HepG2 (cell line): ENCODE data around the gene NBL1. TPM values are rescaled to one million over a fixed set of nuclear protein-coding genes. Genes with fewer than 3 reads are reported as not detected.
A peak's percentile ranks its signal among the peaks of the same experiment; 100 is the strongest.
"Not testable (repeated sequence)": the region's sequence is repeated elsewhere in the genome, so short reads cannot be mapped to it uniquely, and the experiment has no call there.

ENCODE experiments used
- ATAC-seq: fragments of 200-7000 bp; cut with Tn5 transposase; 3 replicates; pipeline ENCODE4 v1.9.1; 2020; ENCODE audit warnings: mild to moderate bottlenecking, moderate library complexity
- BruUV-seq: library from RNA; stranded (reverse); fragments of 400-500 nt; replicated peaks from 2 replicates; lab custom pipeline; 2021; lab: Mats Ljungman, UMichigan
- CTCF ChIA-PET: fragments of 300-600 bp; formaldehyde crosslinking; extraction: SDS; loops from one replicate; lab custom pipeline; 2021; ENCODE audit warnings: low total read pairs, inconsistent platforms, low intra/inter-chr PET ratio; lab: Yijun Ruan, JAX
- POLR2A ChIA-PET: fragments of 350-600 bp; sonication (Branson Sonifier 250); formaldehyde crosslinking; loops from one replicate; lab custom pipeline; 2020; ENCODE audit warnings: antibody characterized with exemption, inconsistent platforms; lab: Yijun Ruan, JAX
- DNase-seq: peaks from one replicate; pipeline ENCODE4 v3.0.0-alpha.2; 2015; ENCODE audit warnings: low spot score
- FAIRE-seq: peaks from 3 replicates; lab custom pipeline; 2011; peaks lifted over from hg19 to GRCh38; lab: Jason Lieb, UNC
- H2AFZ ChIP-seq: one replicate; pipeline ENCODE4 v1.6.1; 2011; ENCODE audit warnings: low read length, inconsistent platforms
- H3K27ac ChIP-seq: fragments of 300-600 bp; 3 replicates; pipeline ENCODE4 v1.8.0; 2011; ENCODE audit warnings: mixed run types, mild to moderate bottlenecking, mixed read lengths, low read length, inconsistent platforms; ENCODE audit not compliant: insufficient read depth; ENCODE audit errors: extremely low read length
- H3K27me3 ChIP-seq, 2 experiments: fragments of 200-600 bp in 1 of 2; 2 replicates in 1 of 2; 3 replicates in 1 of 2; pipeline versions ENCODE4 v1.6.0 to v1.8.0; 2011; ENCODE audit warnings: low read length in 2 of 2, mild to moderate bottlenecking in 2 of 2, moderate library complexity in 2 of 2, inconsistent platforms in 1 of 2; ENCODE audit not compliant: insufficient read depth in 2 of 2, control insufficient read depth in 1 of 2
- H3K36me3 ChIP-seq, 2 experiments: fragments of 200-600 bp in 1 of 2; replicated peaks in 1 of 2; 2 replicates in 1 of 2; 3 replicates in 1 of 2; pipeline versions ENCODE4 v1.5.1 to v1.8.0; 2011; ENCODE audit warnings: low read length in 2 of 2, inconsistent platforms in 1 of 2; ENCODE audit not compliant: insufficient read depth in 2 of 2, control insufficient read depth in 1 of 2
- H3K4me1 ChIP-seq: 2 replicates; pipeline ENCODE4 v1.5.1; 2012; ENCODE audit warnings: low read length, inconsistent platforms; ENCODE audit not compliant: insufficient read depth
- H3K4me2 ChIP-seq: 2 replicates; pipeline ENCODE4 v1.6.0; 2011; ENCODE audit warnings: low read depth, low read length, inconsistent platforms
- H3K4me3 ChIP-seq, 3 experiments: fragments of 200-600 bp in 1 of 3; sonication (generic), shearing (Covaris generic) in 1 of 3; replicated peaks in 1 of 3; 2 replicates each; pipeline ENCODE4 v1.5.1; 2011 to 2016; ENCODE audit warnings: low read length in 3 of 3, inconsistent platforms in 2 of 3, low read depth in 2 of 3, mild to moderate bottlenecking in 2 of 3, control low read depth in 1 of 3, mixed read lengths in 1 of 3; ENCODE audit not compliant: insufficient read depth in 1 of 3
- H3K79me2 ChIP-seq: one replicate; pipeline ENCODE4 v1.6.1; 2011; ENCODE audit warnings: low read length, inconsistent platforms; ENCODE audit not compliant: insufficient read depth
- H3K9ac ChIP-seq: 2 replicates; pipeline ENCODE4 v1.6.0; 2011; ENCODE audit warnings: mild to moderate bottlenecking, low read depth, low read length, inconsistent platforms; ENCODE audit not compliant: insufficient read depth
- H3K9me3 ChIP-seq: 2 replicates; pipeline ENCODE4 v1.5.1; 2012; ENCODE audit warnings: mild to moderate bottlenecking, low read length
- H4K20me1 ChIP-seq: 2 replicates; pipeline ENCODE4 v1.6.0; 2011; ENCODE audit warnings: inconsistent platforms, mild to moderate bottlenecking, low read length, moderate library complexity; ENCODE audit not compliant: insufficient read depth
- BCL6 ChIP-seq: IDR thresholded peaks from 2 replicates; pipeline ENCODE4 v1.6.1; 2016; ENCODE audit warnings: missing genetic modification reagents, missing compliant biosample characterization
- CEBPB ChIP-seq: IDR thresholded peaks from 2 replicates; pipeline ENCODE4 v1.6.1; 2011; ENCODE audit warnings: low read depth, low read length, improper control_type of control experiment, borderline replicate concordance
- FOSL2 ChIP-seq: sonication (generic); formaldehyde crosslinking; IDR thresholded peaks from 2 replicates; pipeline ENCODE4 v1.4.0; 2020; ENCODE audit warnings: missing genetic modification reagents
- FOXA3 ChIP-seq: IDR thresholded peaks from 2 replicates; pipeline ENCODE4 v1.6.1; 2016; ENCODE audit warnings: missing genetic modification reagents, missing compliant biosample characterization
- FOXP1 ChIP-seq, 2 experiments: fragments of 450-650 bp in 1 of 2; IDR thresholded peaks; 2 replicates each; pipeline ENCODE4 v1.6.1; 2017 to 2018; ENCODE audit warnings: antibody characterized with exemption in 1 of 2
- GATAD2A ChIP-seq: IDR thresholded peaks from 2 replicates; pipeline ENCODE4 v1.6.1; 2016
- HDAC2 ChIP-seq: sonication (generic); formaldehyde crosslinking; IDR thresholded peaks from 2 replicates; pipeline ENCODE4 v1.4.0; 2020; ENCODE audit warnings: missing genetic modification reagents
- HNF4A ChIP-seq: sonication (generic); formaldehyde crosslinking; IDR thresholded peaks from 2 replicates; pipeline ENCODE4 v1.4.0; 2020; ENCODE audit warnings: missing genetic modification reagents
- KLF12 ChIP-seq: sonication (generic); formaldehyde crosslinking; IDR thresholded peaks from 2 replicates; pipeline ENCODE4 v1.4.0; 2020; ENCODE audit warnings: missing genetic modification reagents, borderline replicate concordance
- SOX6 ChIP-seq, 2 experiments: fragments of 450-650 bp in 1 of 2; sonication (generic) in 1 of 2; formaldehyde crosslinking in 1 of 2; IDR thresholded peaks; 2 replicates each; pipeline versions ENCODE4 v1.4.0 to v1.6.1; 2017 to 2020; ENCODE audit warnings: antibody characterized with exemption in 1 of 2, mild to moderate bottlenecking in 1 of 2, missing genetic modification reagents in 1 of 2
- ZNF460 ChIP-seq: sonication (generic); formaldehyde crosslinking; IDR thresholded peaks from 2 replicates; pipeline ENCODE4 v1.5.1; 2020; ENCODE audit warnings: missing genetic modification reagents, mild to moderate bottlenecking, borderline replicate concordance
- ZNF746 ChIP-seq: sonication (generic); formaldehyde crosslinking; IDR thresholded peaks from 2 replicates; pipeline ENCODE4 v1.8.0; 2022; ENCODE audit warnings: mild to moderate bottlenecking, missing genetic modification reagents
- WGBS: methylation state at CpG from one replicate; pipeline ENCODE4 v1.1.6; 2017; ENCODE audit warnings: low lambda C conversion rate; 5-methylcytosine and 5-hydroxymethylcytosine counted together
- in situ Hi-C: cut with HindIII; loops from 2 replicates; pipeline ENCODE4 v1.10.0; 2017; ENCODE audit warnings: low pct_unique_long_range_greater_than_20kb; ENCODE audit not compliant: extremely low pct_ligation_motif_present
- intact Hi-C: fragments of 100-400 bp; cut with micrococcal nuclease; formaldehyde crosslinking; loops from one replicate; pipeline ENCODE4 v1.10.0; 2022; ENCODE audit not compliant: unreplicated experiment
- polyA plus RNA-seq, 8 experiments: library from polyadenylated mRNA; depleted of rRNA in 3 of 8; stranded (reverse) in 7 of 8; unstranded in 1 of 8; fragments of >200 nt; fragmentation: Illumina TruSeq in 4 of 8; extraction: Trizol in 4 of 8; gene quantifications; 2 replicates each; pipeline versions ENCODE4 v1.2.1 to v1.2.3, GENCODE V29; 2011 to 2016; ENCODE audit warnings: low read depth in 4 of 8, missing spikeins in 1 of 8, mixed read lengths in 1 of 8; ENCODE audit not compliant: insufficient read depth in 1 of 8
- total RNA-seq, 5 experiments: library from RNA; depleted of rRNA; stranded (reverse); fragments of >200 nt; fragmentation: Illumina TruSeq; extraction: Trizol; gene quantifications; 2 replicates each; pipeline ENCODE4 v1.2.3, GENCODE V29; 2016; ENCODE audit warnings: low read depth in 1 of 5
- TF ChIP-seq, protein P1 (sequence below): sonication (generic); formaldehyde crosslinking; IDR thresholded peaks from 2 replicates; pipeline ENCODE4 v1.4.0; 2020; ENCODE audit warnings: missing genetic modification reagents
- TF ChIP-seq, protein P2 (sequence below): sonication (generic); formaldehyde crosslinking; IDR thresholded peaks from 2 replicates; pipeline ENCODE4 v1.8.1; 2023; ENCODE audit warnings: mild to moderate bottlenecking, missing genetic modification reagents, borderline replicate concordance
- TF ChIP-seq, protein P3 (sequence below): sonication (generic); formaldehyde crosslinking; IDR thresholded peaks from 2 replicates; pipeline ENCODE4 v1.4.0; 2020; ENCODE audit warnings: mild to moderate bottlenecking, missing genetic modification reagents

Gene NBL1
- total and polyA plus RNA-seq, 2 of the 13 experiments (the other 11 are each of a cell fraction or from before 2014, with no cell fraction given), result 2.7 to 13.8 TPM

GRCh38 chr1:19639228-19639627 is 4.9 kb upstream of the NBL1 start:
- DNase-seq, ATAC-seq, H4K20me1 ChIP-seq, H3K27ac ChIP-seq, H2AFZ ChIP-seq, POLR2A ChIA-PET, H3K36me3 ChIP-seq, BruUV-seq, H3K79me2 ChIP-seq, FAIRE-seq, H3K4me3 ChIP-seq, H3K9me3 ChIP-seq, CTCF ChIA-PET, intact Hi-C loops, H3K9ac ChIP-seq, in situ Hi-C loops: not testable (repeated sequence)
- H3K4me1 ChIP-seq, result peaks cover 45% of the 10 kb centered on the region
- 57% methylated on average over 10 of the region's 10 CpGs for WGBS
- H3K27me3 ChIP-seq, result peaks cover 2 to 13% of the 10 kb centered on the region in 2 experiments; a peak in 3 of 5 replicates
- H3K4me2 ChIP-seq, result 0 out of 2 replicates have a peak overlapping the region, but pooled peaks have one; percentile 0
- TF ChIP-seq ZNF460 (CRISPR knock-in tag), result peak; percentile 24; the same call in 1 of the 2 replicates

DNA sequence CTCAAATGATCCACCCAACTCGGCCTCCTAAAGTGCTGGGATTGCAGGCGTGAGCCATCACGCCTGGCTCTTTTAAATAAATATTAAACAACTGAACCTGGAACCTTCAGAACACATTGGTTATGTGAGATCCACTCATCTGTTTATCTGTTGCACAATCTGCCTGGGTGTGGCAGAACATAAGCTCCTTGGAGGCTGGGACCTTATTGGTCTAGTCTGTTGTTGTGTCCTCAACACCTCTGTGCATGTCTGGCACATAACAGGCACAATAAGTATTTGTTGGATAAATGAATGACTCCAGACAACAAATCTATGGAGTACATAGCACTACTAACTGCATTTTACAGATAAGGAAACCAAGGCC is 4.1 kb upstream of the NBL1 start:
- H3K9ac ChIP-seq, result no peak overlapping the region
- peak overlapping the region; percentile 50 for H3K4me2 ChIP-seq
- H3K36me3 ChIP-seq, result no peaks in the 10 kb centered on the region
- ChIA-PET CTCF (no interaction called here), POLR2A (interaction anchor here (0.6 to 2.4 kb wide), 2 partner anchors 11 to 20 kb away, joined by 3 to 9 read pairs; no protein-coding TSS in a partner anchor)
- peak; percentile 58 for DNase-seq
- peak overlapping the region in 1 of 3 experiments; percentile 18; a peak in 1 of 6 replicates for H3K4me3 ChIP-seq
- peaks cover 2 to 16% of the 10 kb centered on the region in 2 experiments; a peak in 3 of 5 replicates for H3K27me3 ChIP-seq
- no peak for FAIRE-seq
- ATAC-seq, result no peak; the same call in 2 of the 3 replicates
- 8% methylated on average over 3 of the region's 3 CpGs for WGBS
- H2AFZ ChIP-seq, result peak overlapping the region; percentile 21
- H4K20me1 ChIP-seq, result no peaks in the 10 kb centered on the region
- peaks cover 45% of the 10 kb centered on the region for H3K4me1 ChIP-seq
- H3K79me2 ChIP-seq, result no peaks in the 10 kb centered on the region
- no peaks in the 10 kb centered on the region for H3K9me3 ChIP-seq
- intact Hi-C loops, result loop anchor here (1.0 to 5.0 kb wide), 2 partner anchors 20 to 43 kb away; a partner anchor contains a TSS
- BruUV-seq, result no TSS peak
- H3K27ac ChIP-seq, result peak overlapping the region; percentile 15
- in situ Hi-C loops, result no loop called here
- TF ChIP-seq, protein P1, sequence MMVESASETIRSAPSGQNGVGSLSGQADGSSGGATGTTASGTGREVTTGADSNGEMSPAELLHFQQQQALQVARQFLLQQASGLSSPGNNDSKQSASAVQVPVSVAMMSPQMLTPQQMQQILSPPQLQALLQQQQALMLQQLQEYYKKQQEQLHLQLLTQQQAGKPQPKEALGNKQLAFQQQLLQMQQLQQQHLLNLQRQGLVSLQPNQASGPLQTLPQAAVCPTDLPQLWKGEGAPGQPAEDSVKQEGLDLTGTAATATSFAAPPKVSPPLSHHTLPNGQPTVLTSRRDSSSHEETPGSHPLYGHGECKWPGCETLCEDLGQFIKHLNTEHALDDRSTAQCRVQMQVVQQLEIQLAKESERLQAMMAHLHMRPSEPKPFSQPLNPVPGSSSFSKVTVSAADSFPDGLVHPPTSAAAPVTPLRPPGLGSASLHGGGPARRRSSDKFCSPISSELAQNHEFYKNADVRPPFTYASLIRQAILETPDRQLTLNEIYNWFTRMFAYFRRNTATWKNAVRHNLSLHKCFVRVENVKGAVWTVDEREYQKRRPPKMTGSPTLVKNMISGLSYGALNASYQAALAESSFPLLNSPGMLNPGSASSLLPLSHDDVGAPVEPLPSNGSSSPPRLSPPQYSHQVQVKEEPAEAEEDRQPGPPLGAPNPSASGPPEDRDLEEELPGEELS (CRISPR knock-in tag), result peak; percentile 63
- TF ChIP-seq, protein P2, sequence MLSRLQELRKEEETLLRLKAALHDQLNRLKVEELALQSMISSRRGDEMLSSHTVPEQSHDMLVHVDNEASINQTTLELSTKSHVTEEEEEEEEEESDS (CRISPR knock-in tag), result no peak
- TF ChIP-seq ZNF746 (CRISPR knock-in tag) (no peak), SOX6 (IDR thresholded peaks at IDR 0.05) (no peak), SOX6 (CRISPR knock-in tag; IDR thresholded peaks at IDR 0.05) (peak; percentile 38; the same call in 1 of the 2 replicates), KLF12 (CRISPR knock-in tag) (peak; percentile 71; the same call in 1 of the 2 replicates), FOSL2 (CRISPR knock-in tag) (peak; percentile 47), BCL6 (CRISPR knock-in tag) (peak; percentile 53; the same call in 1 of the 2 replicates), HNF4A (CRISPR knock-in tag) (peak; percentile 35), GATAD2A (CRISPR knock-in tag) (0 out of 2 replicates have a peak, but pooled peaks have one; percentile 15), FOXP1 (IDR thresholded peaks at IDR 0.05) (no peak), FOXP1 (CRISPR knock-in tag; IDR thresholded peaks at IDR 0.05) (peak; percentile 84), FOXA3 (CRISPR knock-in tag) (peak; percentile 30), CEBPB (peak; percentile 88), HDAC2 (CRISPR knock-in tag) (0 out of 2 replicates have a peak, but pooled peaks have one; percentile 27)
- TF ChIP-seq, protein P3, sequence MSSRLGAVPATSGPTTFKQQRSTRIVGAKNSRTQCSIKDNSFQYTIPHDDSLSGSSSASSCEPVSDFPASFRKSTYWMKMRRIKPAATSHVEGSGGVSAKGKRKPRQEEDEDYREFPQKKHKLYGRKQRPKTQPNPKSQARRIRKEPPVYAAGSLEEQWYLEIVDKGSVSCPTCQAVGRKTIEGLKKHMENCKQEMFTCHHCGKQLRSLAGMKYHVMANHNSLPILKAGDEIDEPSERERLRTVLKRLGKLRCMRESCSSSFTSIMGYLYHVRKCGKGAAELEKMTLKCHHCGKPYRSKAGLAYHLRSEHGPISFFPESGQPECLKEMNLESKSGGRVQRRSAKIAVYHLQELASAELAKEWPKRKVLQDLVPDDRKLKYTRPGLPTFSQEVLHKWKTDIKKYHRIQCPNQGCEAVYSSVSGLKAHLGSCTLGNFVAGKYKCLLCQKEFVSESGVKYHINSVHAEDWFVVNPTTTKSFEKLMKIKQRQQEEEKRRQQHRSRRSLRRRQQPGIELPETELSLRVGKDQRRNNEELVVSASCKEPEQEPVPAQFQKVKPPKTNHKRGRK (CRISPR knock-in tag), result no peak
